ENCODE measurements around the gene GSE1.

The GSE1 gene

GRCh38 chr16:85706449-85707034 is 93.4 kb downstream of the GSE1 start:
- no peak for DNase-seq (ENCODE audit: low read depth)

- no peak for DNase-seq (ENCODE audit: low read depth)
Measured at GRCh38 chr16:85707528-85708095, 94.5 kb downstream of the GSE1 start.

GRCh38 chr16:85708338-85708737 is 95.2 kb downstream of the GSE1 start:
- no peak for DNase-seq (ENCODE audit: low read depth)

- no peak for DNase-seq (ENCODE audit: low read depth)
Measured at GRCh38 chr16:85709766-85710585, 96.9 kb downstream of the GSE1 start.

GRCh38 chr16:85710732-85711131 is 97.6 kb downstream of the GSE1 start:
- DNase-seq (ENCODE audit: low read depth): no peak

GRCh38 chr16:85711982-85712587 is 99.0 kb downstream of the GSE1 start:
- DNase-seq (ENCODE audit: low read depth): no peak

- DNase-seq (ENCODE audit: low read depth): no peak
Measured at GRCh38 chr16:85712801-85713200, 99.7 kb downstream of the GSE1 start.

- no peak for DNase-seq (ENCODE audit: low read depth)
Measured at GRCh38 chr16:85715169-85716021, 102.3 kb downstream of the GSE1 start.

GRCh38 chr16:85716022-85716679 is 103.0 kb downstream of the GSE1 start:
- DNase-seq (ENCODE audit: low read depth): no peak

- DNase-seq (ENCODE audit: low read depth): no peak
Measured at GRCh38 chr16:85716680-85717038, 103.5 kb downstream of the GSE1 start.

GRCh38 chr16:85717393-85718152 is 104.5 kb downstream of the GSE1 start:
- no peak for DNase-seq (ENCODE audit: low read depth)

GRCh38 chr16:85718153-85718477 is 105.0 kb downstream of the GSE1 start:
- no peak for DNase-seq (ENCODE audit: low read depth)

- no peak for DNase-seq (ENCODE audit: low read depth)
Measured at GRCh38 chr16:85718682-85719081, 105.6 kb downstream of the GSE1 start.

GRCh38 chr16:85719605-85720301 is 106.6 kb downstream of the GSE1 start:
- no peak for DNase-seq (ENCODE audit: low read depth)

GRCh38 chr16:85720302-85720637 is 107.1 kb downstream of the GSE1 start:
- no peak for DNase-seq (ENCODE audit: low read depth)

- DNase-seq (ENCODE audit: low read depth): no peak
Measured at GRCh38 chr16:85722128-85722893, 109.2 kb downstream of the GSE1 start.

GRCh38 chr16:85724126-85724879 is 111.2 kb downstream of the GSE1 start:
- DNase-seq (ENCODE audit: low read depth): no peak

GRCh38 chr16:85724936-85725335 is 111.8 kb downstream of the GSE1 start:
- no peak for DNase-seq (ENCODE audit: low read depth)

Measured in non-pigmented ciliary epithelial cell (primary cell).